DOHH2 (cell line): ENCODE data around the gene NIT1.

ENCODE experiments used
- H3F3A ChIP-seq: fragments of 200-600 bp; sonication (generic), shearing (Covaris generic); 2 replicates; pipeline ENCODE4 v1.6.0; 2016; ENCODE audit warnings: antibody characterized with exemption, mild to moderate bottlenecking; ENCODE audit not compliant: control insufficient read depth, insufficient read depth
- H3K27ac ChIP-seq: fragments of 200-600 bp; sonication (generic); 2 replicates; pipeline ENCODE4 v1.5.1; 2014; ENCODE audit warnings: low read depth, mild to moderate bottlenecking, low read length, moderate library complexity
- H3K27me3 ChIP-seq: fragments of 200-600 bp; sonication (generic); 2 replicates; pipeline ENCODE4 v1.6.1; 2014; ENCODE audit warnings: mild to moderate bottlenecking, low read length, mixed read lengths; ENCODE audit not compliant: control insufficient read depth
- H3K36me3 ChIP-seq: fragments of 200-600 bp; sonication (generic); 2 replicates; pipeline ENCODE4 v1.6.1; 2014; ENCODE audit warnings: mild to moderate bottlenecking, low read length, moderate library complexity, mixed read lengths; ENCODE audit not compliant: control insufficient read depth
- H3K4me1 ChIP-seq: fragments of 200-600 bp; sonication (generic); 2 replicates; pipeline ENCODE4 v1.6.1; 2014; ENCODE audit warnings: mild to moderate bottlenecking, low read length, mixed read lengths; ENCODE audit not compliant: control insufficient read depth
- H3K4me2 ChIP-seq: fragments of 200-600 bp; sonication (generic); 2 replicates; pipeline ENCODE4 v1.6.0; 2014; ENCODE audit warnings: mild to moderate bottlenecking, low read length, moderate library complexity
- H3K4me3 ChIP-seq: fragments of 200-600 bp; sonication (generic); 2 replicates; pipeline ENCODE4 v1.5.1; 2014; ENCODE audit warnings: mild to moderate bottlenecking, low read length, mixed read lengths
- H3K79me2 ChIP-seq: fragments of 200-600 bp; sonication (generic); 2 replicates; pipeline ENCODE4 v1.6.1; 2014; ENCODE audit warnings: mild to moderate bottlenecking, low read length, mixed read lengths; ENCODE audit not compliant: control insufficient read depth
- H3K9me2 ChIP-seq: fragments of 200-600 bp; sonication (generic); replicated peaks from 2 replicates; pipeline ENCODE4 v1.6.1; 2014; ENCODE audit warnings: mild to moderate bottlenecking, low read length, mixed read lengths; ENCODE audit not compliant: control insufficient read depth
- H3K9me3 ChIP-seq: fragments of 200-600 bp; sonication (generic); 2 replicates; pipeline ENCODE4 v1.6.1; 2014; ENCODE audit warnings: antibody characterized with exemption, low read length, mixed read lengths; ENCODE audit not compliant: control insufficient read depth, insufficient read depth
- H4K20me1 ChIP-seq: fragments of 200-600 bp; sonication (generic); 2 replicates; pipeline ENCODE4 v1.6.0; 2014; ENCODE audit warnings: low read depth, mild to moderate bottlenecking, antibody characterized with exemption, low read length, moderate library complexity; ENCODE audit not compliant: control insufficient read depth, insufficient read depth
- CTCF ChIP-seq: fragments of 200-600 bp; sonication (generic); IDR thresholded peaks from one replicate; pipeline ENCODE4 v1.5.1; 2014; ENCODE audit warnings: antibody characterized with exemption, mild to moderate bottlenecking, low read depth, low read length; ENCODE audit not compliant: poor library complexity, severe bottlenecking
- EZH2phosphoT487 ChIP-seq: fragments of 200-600 bp; sonication (generic); IDR thresholded peaks from 2 replicates; pipeline ENCODE4 v1.6.1; 2017; ENCODE audit warnings: borderline replicate concordance, mild to moderate bottlenecking, antibody characterized with exemption, low read length, moderate library complexity, mixed read lengths

NIT1 gene

DNA sequence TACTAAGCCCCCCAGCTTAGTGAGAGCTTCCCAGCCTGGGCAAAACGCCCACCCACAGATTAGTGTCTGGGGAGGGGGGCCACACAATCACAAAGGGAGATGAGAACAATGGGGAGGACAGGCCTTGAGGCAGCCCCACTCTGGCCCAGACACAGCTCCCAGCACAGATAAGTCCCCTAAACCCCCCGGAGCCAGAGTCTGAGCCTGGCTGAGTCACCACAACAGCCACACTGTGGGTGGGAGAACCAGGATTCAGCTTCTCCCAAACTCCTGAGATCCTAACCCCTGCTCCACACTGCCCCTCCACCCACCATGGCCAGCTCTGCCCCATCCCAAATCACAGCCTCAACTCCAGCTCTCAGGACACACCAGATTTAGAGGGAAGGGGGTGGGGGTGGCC, 32.7 kb upstream of the NIT1 start:
- Histone ChIP-seq H3F3A (no peaks in the 10 kb centered on the region), H3K36me3 (no peaks in the 10 kb centered on the region), H3K9me2 (no peaks in the 10 kb centered on the region), H3K79me2 (no peaks in the 10 kb centered on the region), H3K4me3 (no peak overlapping the region), H3K9me3 (no peaks in the 10 kb centered on the region), H3K27ac (no peak overlapping the region), H3K4me1 (no peaks in the 10 kb centered on the region), H4K20me1 (no peaks in the 10 kb centered on the region), H3K4me2 (no peak overlapping the region), H3K27me3 (no peaks in the 10 kb centered on the region; the same call in 1 of the 2 replicates)
- TF ChIP-seq EZH2phosphoT487, result no peak
- TF ChIP-seq CTCF, result no peak

GRCh38 chr1:161086457-161086856, 31.4 kb upstream of the NIT1 start:
- Histone ChIP-seq H3K9me2 (no peaks in the 10 kb centered on the region), H3K4me2 (no peak overlapping the region), H3K27ac (no peak overlapping the region), H4K20me1 (no peaks in the 10 kb centered on the region), H3K4me1 (no peaks in the 10 kb centered on the region), H3K27me3 (no peaks in the 10 kb centered on the region), H3K79me2 (no peaks in the 10 kb centered on the region), H3K4me3 (no peak overlapping the region), H3K36me3 (no peaks in the 10 kb centered on the region), H3F3A (no peaks in the 10 kb centered on the region), H3K9me3 (no peaks in the 10 kb centered on the region)
- TF ChIP-seq EZH2phosphoT487 (no peak), CTCF (no peak)

DNA sequence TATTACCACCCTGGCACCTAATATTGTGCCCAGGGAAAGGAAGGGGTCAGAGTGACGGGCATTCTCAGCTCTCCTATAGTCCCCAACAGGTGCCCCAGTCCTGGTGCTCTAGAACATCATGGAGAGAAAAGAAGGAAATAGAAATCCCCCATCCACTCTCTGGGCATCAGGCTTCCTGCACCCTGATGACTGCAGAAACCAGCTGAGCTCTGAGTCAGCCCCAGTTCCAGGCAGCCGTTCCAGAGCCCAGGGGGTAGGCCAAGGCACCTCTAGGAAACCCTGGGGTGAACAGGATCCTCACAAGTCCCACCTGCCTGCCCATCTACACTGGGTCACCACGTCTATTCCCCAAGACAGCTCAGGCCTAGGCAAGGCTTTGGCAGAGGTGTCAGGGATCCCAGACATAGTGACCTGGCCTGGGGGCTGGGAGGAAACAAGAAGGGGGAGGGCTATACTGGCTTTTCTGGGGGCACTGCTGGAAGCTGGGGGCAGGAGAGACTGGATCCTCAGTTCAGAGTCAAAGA, 29.3 kb upstream of the NIT1 start:
- no peak for TF ChIP-seq EZH2phosphoT487
- no peak for TF ChIP-seq CTCF
- H3K4me2 ChIP-seq, result no peak overlapping the region
- no peaks in the 10 kb centered on the region for H3K36me3 ChIP-seq
- no peaks in the 10 kb centered on the region for H3K27me3 ChIP-seq
- no peak overlapping the region for H3K4me3 ChIP-seq
- H3F3A ChIP-seq, result no peaks in the 10 kb centered on the region
- H3K9me2 ChIP-seq, result no peaks in the 10 kb centered on the region
- no peaks in the 10 kb centered on the region for H4K20me1 ChIP-seq
- no peaks in the 10 kb centered on the region for H3K79me2 ChIP-seq
- no peaks in the 10 kb centered on the region for H3K4me1 ChIP-seq
- no peaks in the 10 kb centered on the region for H3K9me3 ChIP-seq
- H3K27ac ChIP-seq, result no peak overlapping the region
